ENCODE measurements around the gene ANKS1A.

ANKS1A gene

DNA sequence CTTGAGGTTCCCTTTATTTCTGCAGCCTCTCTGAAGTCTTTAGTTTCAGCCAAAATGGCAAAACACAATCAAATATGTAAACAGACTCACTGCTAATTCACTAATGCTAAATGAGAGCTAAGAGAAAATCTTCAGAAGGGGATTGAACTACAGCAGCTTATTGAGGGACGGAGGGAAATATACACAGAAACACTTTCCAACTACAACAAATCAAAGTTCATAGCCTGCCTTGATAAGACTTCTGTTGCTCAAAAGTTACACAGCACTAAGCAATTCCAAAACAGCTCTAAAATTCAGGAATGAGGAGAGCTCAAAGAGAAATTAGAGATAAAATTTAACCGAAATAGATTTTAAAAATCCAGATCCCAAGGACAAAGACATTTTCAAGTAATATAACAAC is 250.4 kb downstream of the ANKS1A start:
- no peak overlapping the region for H3K4me3 ChIP-seq (replicated peaks in 1 of 2; ENCODE audit: low read depth in 2 of 2, low read length in 2 of 2)
- DNase-seq (ENCODE audit: low read depth in 2 of 2): no peak
- no peak for TF ChIP-seq CTCF (IDR thresholded peaks at IDR 0.05; ENCODE audit: low read depth, low read length)

- DNase-seq (ENCODE audit: low read depth in 2 of 2): peak; percentile 88 to 89
- H3K4me3 ChIP-seq (replicated peaks in 1 of 2; ENCODE audit: low read depth in 2 of 2, low read length in 2 of 2): no peak overlapping the region
- TF ChIP-seq CTCF (IDR thresholded peaks at IDR 0.05; ENCODE audit: low read depth, low read length): peak; percentile 65
Observed at GRCh38 chr6:35139924-35140638, 251.0 kb downstream of the ANKS1A start.

- no peak overlapping the region for H3K4me3 ChIP-seq (replicated peaks in 1 of 2; ENCODE audit: low read depth in 2 of 2, low read length in 2 of 2)
- DNase-seq (ENCODE audit: low read depth in 2 of 2): no peak
- TF ChIP-seq CTCF (IDR thresholded peaks at IDR 0.05; ENCODE audit: low read depth, low read length): no peak
Observed at GRCh38 chr6:35140639-35141006, 251.6 kb downstream of the ANKS1A start.

Measured in cardiac fibroblast (primary cell).